Natural killer cell (primary cell): ENCODE measurements around the gene SFXN2. TPM values are rescaled to one million over a fixed set of nuclear protein-coding genes. Genes with fewer than 3 reads are reported as not detected.
A peak's percentile ranks its signal among the peaks of the same experiment; 100 is the strongest.

Experiments
- ATAC-seq, 3 donors: fragments of 150-1000 bp in 2 of 3; fragments of 200-7000 bp in 1 of 3; cut with Tn5 transposase; 1 replicate in 1 of 3; 2 replicates in 2 of 3; pipeline ENCODE4 v1.10.0; 2021; ENCODE audit warnings: mild to moderate bottlenecking in 2 of 3, moderate library complexity in 2 of 3
- DNase-seq, 2 donors: peaks; one replicate each; pipeline versions ENCODE4 v3.0.0 to v3.0.0-alpha.2; 2013 to 2021; ENCODE audit warnings: mixed read lengths in 1 of 2
- H3K27ac ChIP-seq: one replicate; pipeline ENCODE4 v1.5.1; 2013; ENCODE audit warnings: mild to moderate bottlenecking, low read length
- H3K27me3 ChIP-seq: one replicate; pipeline ENCODE4 v1.6.1; 2013; ENCODE audit warnings: low read length; ENCODE audit not compliant: control insufficient read depth, insufficient read depth
- H3K36me3 ChIP-seq: one replicate; pipeline ENCODE4 v1.6.1; 2013; ENCODE audit warnings: low read length; ENCODE audit not compliant: control insufficient read depth, insufficient read depth
- H3K4me1 ChIP-seq: one replicate; pipeline ENCODE4 v1.6.1; 2013; ENCODE audit warnings: low read length; ENCODE audit not compliant: control insufficient read depth, insufficient read depth
- H3K4me3 ChIP-seq: one replicate; pipeline ENCODE4 v1.5.1; 2013; ENCODE audit warnings: low read length
- H3K9me3 ChIP-seq: one replicate; pipeline ENCODE4 v1.6.1; 2013; ENCODE audit warnings: low read length; ENCODE audit not compliant: control insufficient read depth, insufficient read depth
- H3K27ac Mint-ChIP-seq, 2 donors: one replicate each; pipeline ENCODE4 v1.8.0; 2022; ENCODE audit warnings: mild to moderate bottlenecking in 2 of 2, mixed read lengths in 2 of 2, moderate library complexity in 1 of 2
- H3K27me3 Mint-ChIP-seq, 2 donors: one replicate each; pipeline ENCODE4 v1.8.0; 2022; ENCODE audit warnings: low read depth in 2 of 2, mixed read lengths in 2 of 2
- H3K36me3 Mint-ChIP-seq: one replicate; pipeline ENCODE4 v1.8.0; 2022; ENCODE audit warnings: mixed read lengths
- H3K4me1 Mint-ChIP-seq, 2 donors: one replicate each; pipeline ENCODE4 v1.8.0; 2022; ENCODE audit warnings: mixed read lengths in 2 of 2
- H3K4me3 Mint-ChIP-seq: one replicate; pipeline ENCODE4 v1.8.0; 2022; ENCODE audit warnings: mild to moderate bottlenecking, moderate library complexity, mixed read lengths
- H3K9me3 Mint-ChIP-seq, 2 donors: one replicate each; pipeline ENCODE4 v1.8.0; 2022; ENCODE audit warnings: mixed read lengths in 2 of 2
- CTCF ChIP-seq: fragments of 200-600 bp; IDR thresholded peaks from one replicate; pipeline ENCODE4 v1.8.0; 2022; ENCODE audit warnings: antibody characterized with exemption
- WGBS: methylation state at CpG from one replicate; pipeline ENCODE4 v1.1.7; 2013; ENCODE audit warnings: missing lambda C conversion rate; ENCODE audit not compliant: insufficient coverage; 5-methylcytosine and 5-hydroxymethylcytosine counted together
- intact Hi-C: fragments of 100-400 bp; cut with micrococcal nuclease; formaldehyde crosslinking; loops from one replicate; pipeline ENCODE4 v1.14.2; 2022
- total RNA-seq, 4 donors: library from RNA; stranded (reverse); fragments of 120-200 nt in 1 of 4; gene quantifications; one replicate each; pipeline versions ENCODE4 v1.2.3 to v1.2.4, GENCODE V29; 2013 to 2022

Gene SFXN2
- total RNA-seq, 3 donors from 2014 or later (not counting 1 experiment from before 2014, with no cell fraction given) = 4.8 to 8.0 (median 5.1) TPM

- intact Hi-C loops = no loop called here
- peaks cover 68 to 70% of the 10 kb centered on the region in 2 donors for H3K4me1 Mint-ChIP-seq
- ATAC-seq (peak in 1 of 3 donors; percentile 14), DNase-seq (peak in 1 of 2 donors; percentile 15)
- peak overlapping the region in 1 of 2 donors; percentile 84 for H3K27ac Mint-ChIP-seq
- Histone ChIP-seq H3K27me3 (no peaks in the 10 kb centered on the region), H3K4me3 (no peak overlapping the region), H3K36me3 (no peaks in the 10 kb centered on the region), H3K27ac (no peak overlapping the region), H3K4me1 (peaks cover 39% of the 10 kb centered on the region), H3K9me3 (no peaks in the 10 kb centered on the region)
- no peaks in the 10 kb centered on the region for H3K36me3 Mint-ChIP-seq
- H3K4me3 Mint-ChIP-seq = no peak overlapping the region
- no peak for TF ChIP-seq CTCF
- no peaks in the 10 kb centered on the region for H3K9me3 Mint-ChIP-seq
- no peaks in the 10 kb centered on the region for H3K27me3 Mint-ChIP-seq
- WGBS = 69% methylated on average over 9 of the region's 9 CpGs
Measured at GRCh38 chr10:102776779-102777456, 62.5 kb downstream of the SFXN2 start.

GRCh38 chr10:102777711-102778453 lies 63.4 kb downstream of the SFXN2 start:
- H3K4me1 ChIP-seq = peaks cover 49% of the 10 kb centered on the region
- H3K27me3 ChIP-seq = no peaks in the 10 kb centered on the region
- H3K27ac ChIP-seq = no peak overlapping the region
- H3K27me3 Mint-ChIP-seq = no peaks in the 10 kb centered on the region
- H3K9me3 Mint-ChIP-seq = no peaks in the 10 kb centered on the region
- H3K4me1 Mint-ChIP-seq = peaks cover 72 to 76% of the 10 kb centered on the region in 2 donors
- no peak overlapping the region for H3K4me3 Mint-ChIP-seq
- H3K36me3 ChIP-seq = no peaks in the 10 kb centered on the region
- WGBS = 94% methylated on average over 17 of the region's 17 CpGs
- no peaks in the 10 kb centered on the region for H3K9me3 ChIP-seq
- TF ChIP-seq CTCF = no peak
- DNase-seq (no peak), ATAC-seq (no peak)
- intact Hi-C loops = no loop called here
- H3K36me3 Mint-ChIP-seq = no peaks in the 10 kb centered on the region
- no peak overlapping the region for H3K4me3 ChIP-seq
- H3K27ac Mint-ChIP-seq = peak overlapping the region; percentile 14 to 58

GRCh38 chr10:102778781-102779180 lies 64.3 kb downstream of the SFXN2 start:
- Histone ChIP-seq H3K27me3 (no peaks in the 10 kb centered on the region), H3K36me3 (no peaks in the 10 kb centered on the region), H3K4me3 (no peak overlapping the region), H3K4me1 (peaks cover 53% of the 10 kb centered on the region), H3K27ac (no peak overlapping the region), H3K9me3 (no peaks in the 10 kb centered on the region)
- ATAC-seq (no peak), DNase-seq (no peak)
- Mint-ChIP-seq H3K4me3 (no peak overlapping the region), H3K9me3 (no peaks in the 10 kb centered on the region), H3K36me3 (no peaks in the 10 kb centered on the region), H3K27me3 (no peaks in the 10 kb centered on the region), H3K4me1 (peaks cover 72 to 76% of the 10 kb centered on the region in 2 donors), H3K27ac (peak overlapping the region; percentile 14 to 58)
- intact Hi-C loops = no loop called here
- WGBS = 100% methylated on average over 1 of the region's 2 CpGs
- no peak for TF ChIP-seq CTCF
